ENCODE measurements around the gene TAF4.

- no peak for TF ChIP-seq CTCF (IDR thresholded peaks at IDR 0.05; ENCODE audit: insufficient read depth, low read length, poor library complexity, severe bottlenecking)
- TF ChIP-seq EZH2phosphoT487 (conservative IDR thresholded peaks at IDR 0.05; ENCODE audit: low read length) = no peak
Observed at GRCh38 chr20:61994546-61994945, 71.1 kb downstream of the TAF4 start.
